Ovary (tissue), 9 donors: Measurements from ENCODE around the gene STK24. TPM values are rescaled to one million over a fixed set of nuclear protein-coding genes. Genes with fewer than 3 reads are reported as not detected.

ENCODE experiments used
- DNase-seq, 5 donors: peaks; one replicate each; pipeline ENCODE4 v3.0.0-alpha.2; 2019 to 2020
- H3K27ac ChIP-seq, 2 donors: fragments of 200-600 bp; one replicate each; pipeline versions ENCODE4 v1.5.1 to v1.8.0; 2019 to 2022
- H3K27me3 ChIP-seq: fragments of 200-600 bp; one replicate; pipeline ENCODE4 v1.8.0; 2022
- H3K36me3 ChIP-seq: fragments of 200-600 bp; sonication (generic); one replicate; pipeline ENCODE4 v1.5.1; 2019
- H3K4me1 ChIP-seq: one replicate; pipeline ENCODE4 v1.8.1; 2013; ENCODE audit warnings: mild to moderate bottlenecking, moderate library complexity; ENCODE audit not compliant: insufficient read depth
- H3K4me3 ChIP-seq: fragments of 200-600 bp; sonication (generic); one replicate; pipeline ENCODE4 v1.5.1; 2017
- H3K9me3 ChIP-seq, 2 donors: fragments of 200-600 bp in 1 of 2; sonication (generic) in 1 of 2; one replicate each; pipeline versions ENCODE4 v1.5.1 to v1.8.1; 2013 to 2019; ENCODE audit warnings: mild to moderate bottlenecking in 1 of 2, moderate library complexity in 1 of 2
- CTCF ChIP-seq, 3 donors: fragments of 450-650 bp in 2 of 3; fragments of 200-600 bp in 1 of 3; IDR thresholded peaks; one replicate each; pipeline versions ENCODE4 v1.5.1 to v1.8.0; 2016 to 2022; ENCODE audit warnings: antibody characterized with exemption in 3 of 3, mild to moderate bottlenecking in 1 of 3
- EP300 ChIP-seq: sonication (generic); formaldehyde crosslinking; IDR thresholded peaks from one replicate; pipeline ENCODE4 v1.6.1; 2017; ENCODE audit warnings: antibody characterized with exemption
- POLR2A ChIP-seq: fragments of 450-650 bp; IDR thresholded peaks from one replicate; pipeline ENCODE4 v1.6.1; 2017; ENCODE audit warnings: antibody characterized with exemption, mild to moderate bottlenecking, moderate library complexity
- WGBS, 3 donors: extraction: QIAGEN DNeasy Blood & Tissue Kit in 1 of 3; methylation state at CpG; one replicate each; pipeline versions ENCODE4 v1.1.5 to v1.1.7; 2013 to 2017; 5-methylcytosine and 5-hydroxymethylcytosine counted together
- intact Hi-C, 4 donors: fragments of 100-400 bp; cut with DNase I; formaldehyde crosslinking; loops; one replicate each; pipeline versions ENCODE4 v1.11.0 to v1.15.1; 2022 to 2023
- polyA plus RNA-seq, 2 donors: library from polyadenylated mRNA; stranded (reverse); fragments of 200-250 nt in 1 of 2; fragments of 350-450 nt in 1 of 2; fragmentation: Illumina TruSeq in 1 of 2; extraction: RNeasy Lipid Tissue Mini Kit (QIAGEN cat#74804) in 1 of 2; gene quantifications; one replicate each; pipeline ENCODE4 v1.2.3, GENCODE V29; 2013 to 2014
- total RNA-seq, 7 donors: library from RNA; depleted of rRNA in 2 of 7; stranded (reverse); fragments of >200 nt in 2 of 7; fragmentation: NEBNext Ultra II Directional in 3 of 7; extraction: Animal tissue kit (Norgen Biotek cat#: 25700) in 3 of 7; gene quantifications; one replicate each; pipeline versions ENCODE4 v1.1.0 to v1.2.4, GENCODE V29; 2016 to 2023
- donor health status: DM: no; HTN: no; CAD: no; lungs with moderate emphysema.
- donor health status: DM: no; HTN: no; CAD: no.
- donor health status: Bipolar disorder and iron deficiency.
- donor health status: DM: yes; HTN: yes; CAD: no.
- donor health status: DM: no; HTN: no; CAD: no.
- donor health status: DM: yes; HTN: yes; CAD: no.

STK24 gene
- total and polyA plus RNA-seq, 9 donors: 34.0 to 153 (median 60.6) TPM

GRCh38 chr13:98524793-98525192, 52.1 kb downstream of the STK24 start:
- H3K27me3 ChIP-seq: no peaks in the 10 kb centered on the region
- no peaks in the 10 kb centered on the region for H3K36me3 ChIP-seq
- H3K9me3 ChIP-seq: no peaks in the 10 kb centered on the region
- DNase-seq: no peak
- H3K4me3 ChIP-seq: no peak overlapping the region
- no peak overlapping the region for H3K27ac ChIP-seq
- 73 to 79% (median 78%) methylated on average over 11 of the region's 11 CpGs for WGBS, 3 donors
- intact Hi-C loops: no loop called here
- TF ChIP-seq CTCF (IDR thresholded peaks at IDR 0.05) (no peak), POLR2A (no peak), EP300 (no peak)
- peaks cover 43% of the 10 kb centered on the region for H3K4me1 ChIP-seq

- intact Hi-C loops: no loop called here
- WGBS, 3 donors: 61 to 87% (median 69%) methylated on average over 11 of the region's 11 CpGs
- Histone ChIP-seq H3K27ac (no peak overlapping the region), H3K36me3 (no peaks in the 10 kb centered on the region), H3K4me3 (no peak overlapping the region), H3K4me1 (peaks cover 43% of the 10 kb centered on the region), H3K9me3 (no peaks in the 10 kb centered on the region), H3K27me3 (no peaks in the 10 kb centered on the region)
- no peak for DNase-seq
- TF ChIP-seq EP300 (no peak), POLR2A (no peak), CTCF (IDR thresholded peaks at IDR 0.05) (no peak)
These were observed 52.5 kb downstream of the STK24 start for GRCh38 chr13:98524391-98524790.

- TF ChIP-seq POLR2A (no peak), CTCF (IDR thresholded peaks at IDR 0.05) (no peak), EP300 (no peak)
- Histone ChIP-seq H3K4me1 (peaks cover 35% of the 10 kb centered on the region), H3K4me3 (no peak overlapping the region), H3K36me3 (no peaks in the 10 kb centered on the region), H3K27ac (no peak overlapping the region), H3K27me3 (no peaks in the 10 kb centered on the region), H3K9me3 (no peaks in the 10 kb centered on the region)
- intact Hi-C loops: no loop called here
- DNase-seq: no peak
- 94 to 97% (median 97%) methylated on average over 16 of the region's 16 CpGs for WGBS, 3 donors
These were observed 53.3 kb downstream of the STK24 start for GRCh38 chr13:98523455-98524102.

GRCh38 chr13:98522371-98522770, 54.5 kb downstream of the STK24 start:
- H3K27me3 ChIP-seq: no peaks in the 10 kb centered on the region
- intact Hi-C loops: no loop called here
- H3K4me3 ChIP-seq: no peak overlapping the region
- H3K4me1 ChIP-seq: peaks cover 35% of the 10 kb centered on the region
- no peak overlapping the region for H3K27ac ChIP-seq
- no peak for DNase-seq
- 79 to 99% (median 93%) methylated on average over 5 of the region's 5 CpGs for WGBS, 3 donors
- H3K36me3 ChIP-seq: no peaks in the 10 kb centered on the region
- TF ChIP-seq POLR2A (no peak), CTCF (IDR thresholded peaks at IDR 0.05) (no peak), EP300 (no peak)
- no peaks in the 10 kb centered on the region for H3K9me3 ChIP-seq
